H1 (cell line): ENCODE results near the gene CAPS. TPM values are rescaled to one million over a fixed set of nuclear protein-coding genes. Genes with fewer than 3 reads are reported as not detected.

Experiments
- CTCF ChIA-PET: fragments of 300-600 bp; sonication (Branson Sonifier 250); formaldehyde crosslinking; loops from one replicate; lab custom pipeline; 2021; ENCODE audit not compliant: partially characterized antibody; lab: Charles Lee
- POLR2A ChIA-PET: fragments of 300-600 bp; sonication (Branson Sonifier 250); formaldehyde crosslinking; loops from one replicate; lab custom pipeline; 2021; ENCODE audit warnings: inconsistent platforms; ENCODE audit not compliant: partially characterized antibody; lab: Charles Lee
- DNase-seq, 2 experiments: peaks; one replicate each; pipeline versions ENCODE4 v3.0.0 to v3.0.0-alpha.2; 2010 to 2022; ENCODE audit warnings: low spot score in 2 of 2, low read depth in 1 of 2, mixed read lengths in 1 of 2
- FAIRE-seq: peaks from 2 replicates; lab custom pipeline; 2011; peaks lifted over from hg19 to GRCh38; lab: Jason Lieb, UNC
- H2AFZ ChIP-seq: 2 replicates; pipeline ENCODE4 v1.8.1; 2012; ENCODE audit warnings: low read length, inconsistent platforms
- H2AK5ac ChIP-seq: 2 replicates; pipeline ENCODE4 v1.6.1; 2013; ENCODE audit warnings: low read depth, low read length
- H2BK120ac ChIP-seq: replicated peaks from 2 replicates; pipeline ENCODE3; 2013; ENCODE audit warnings: low read depth, low read length, inconsistent platforms
- H2BK12ac ChIP-seq: 2 replicates; pipeline ENCODE4 v1.6.1; 2013; ENCODE audit warnings: low read depth, low read length
- H2BK15ac ChIP-seq: 2 replicates; pipeline ENCODE4 v1.6.1; 2013; ENCODE audit warnings: low read length
- H2BK20ac ChIP-seq: 2 replicates; pipeline ENCODE4 v1.6.1; 2013; ENCODE audit warnings: low read length
- H2BK5ac ChIP-seq: 2 replicates; pipeline ENCODE4 v1.6.1; 2013; ENCODE audit warnings: low read depth, low read length
- H3K14ac ChIP-seq: 2 replicates; pipeline ENCODE4 v1.6.1; 2013; ENCODE audit warnings: inconsistent platforms; ENCODE audit not compliant: insufficient read length
- H3K18ac ChIP-seq: 2 replicates; pipeline ENCODE4 v1.6.1; 2013; ENCODE audit warnings: low read length; ENCODE audit errors: extremely low read depth
- H3K23ac ChIP-seq: 2 replicates; pipeline ENCODE4 v1.6.1; 2013; ENCODE audit warnings: inconsistent platforms; ENCODE audit not compliant: insufficient read length
- H3K23me2 ChIP-seq: 2 replicates; pipeline ENCODE4 v1.6.1; 2013; ENCODE audit warnings: low read depth, low read length
- H3K27ac ChIP-seq: 2 replicates; pipeline ENCODE4 v1.6.1; 2011; ENCODE audit warnings: low read depth, low read length, inconsistent platforms
- H3K27me3 ChIP-seq, 4 experiments: replicated peaks in 1 of 4; 1 replicate in 1 of 4; 2 replicates in 3 of 4; pipeline versions ENCODE4 v1.6.1 to v1.8.1; 2011 to 2013; ENCODE audit warnings: low read length in 3 of 4, mild to moderate bottlenecking in 3 of 4, inconsistent platforms in 2 of 4, mixed read lengths in 2 of 4, moderate library complexity in 1 of 4; ENCODE audit not compliant: control insufficient read depth in 3 of 4, insufficient read depth in 3 of 4; ENCODE audit errors: extremely low read depth in 1 of 4
- H3K36me3 ChIP-seq, 4 experiments: 2 replicates each; pipeline versions ENCODE4 v1.6.1 to v1.8.1; 2011 to 2013; ENCODE audit warnings: mild to moderate bottlenecking in 4 of 4, low read length in 3 of 4, moderate library complexity in 2 of 4, control low read depth in 1 of 4, inconsistent platforms in 1 of 4; ENCODE audit not compliant: insufficient read depth in 4 of 4, control insufficient read depth in 2 of 4
- H3K4ac ChIP-seq: replicated peaks from 2 replicates; pipeline ENCODE3; 2013; ENCODE audit warnings: low read length, low read depth, mixed read lengths, inconsistent platforms; ENCODE audit not compliant: insufficient read length
- H3K4me1 ChIP-seq, 4 experiments: replicated peaks in 1 of 4; 1 replicate in 1 of 4; 2 replicates in 3 of 4; pipeline versions ENCODE4 v1.6.1 to v1.8.1; 2011 to 2013; ENCODE audit warnings: low read length in 3 of 4, inconsistent platforms in 2 of 4, mixed read lengths in 1 of 4; ENCODE audit not compliant: insufficient read depth in 4 of 4, control insufficient read depth in 3 of 4
- H3K4me2 ChIP-seq, 2 experiments: 2 replicates each; pipeline versions ENCODE4 v1.6.1 to v1.8.1; 2011 to 2013; ENCODE audit warnings: low read depth in 2 of 2, low read length in 2 of 2, control low read depth in 1 of 2, inconsistent platforms in 1 of 2, mild to moderate bottlenecking in 1 of 2; ENCODE audit not compliant: insufficient read depth in 1 of 2
- H3K4me3 ChIP-seq, 4 experiments: fragments of 200-600, 300-600 bp in 1 of 4; sonication (generic), shearing (Covaris generic), sonication (Bioruptor Twin) in 1 of 4; 2 replicates each; pipeline versions ENCODE4 v1.5.1 to v1.8.1; 2011 to 2016; ENCODE audit warnings: low read length in 4 of 4, low read depth in 3 of 4, control low read depth in 2 of 4, inconsistent platforms in 2 of 4, mild to moderate bottlenecking in 2 of 4, mixed read lengths in 1 of 4, moderate library complexity in 1 of 4; ENCODE audit not compliant: insufficient read depth in 2 of 4; ENCODE audit errors: extremely low read depth in 1 of 4
- H3K56ac ChIP-seq: replicated peaks from 2 replicates; pipeline ENCODE3; 2013; ENCODE audit warnings: low read depth, mild to moderate bottlenecking, mixed read lengths, low read length, inconsistent platforms; ENCODE audit not compliant: insufficient read length
- H3K79me1 ChIP-seq: 2 replicates; pipeline ENCODE4 v1.6.1; 2013; ENCODE audit warnings: low read depth, low read length, control low read depth
- H3K79me2 ChIP-seq, 2 experiments: 2 replicates each; pipeline versions ENCODE4 v1.6.1 to v1.8.1; 2012 to 2013; ENCODE audit warnings: low read length in 2 of 2, mild to moderate bottlenecking in 2 of 2, inconsistent platforms in 1 of 2; ENCODE audit not compliant: insufficient read depth in 2 of 2, control insufficient read depth in 1 of 2
- H3K9ac ChIP-seq, 4 experiments: replicated peaks in 1 of 4; 1 replicate in 1 of 4; 2 replicates in 3 of 4; pipeline versions ENCODE4 v1.6.1 to v1.8.1; 2011 to 2013; ENCODE audit warnings: low read depth in 3 of 4, low read length in 3 of 4, control low read depth in 2 of 4, mild to moderate bottlenecking in 2 of 4, moderate library complexity in 2 of 4, inconsistent platforms in 1 of 4; ENCODE audit errors: extremely low read depth in 1 of 4
- H3K9me3 ChIP-seq, 2 experiments: 2 replicates each; pipeline versions ENCODE4 v1.6.1 to v1.8.1; 2012 to 2013; ENCODE audit warnings: mild to moderate bottlenecking in 2 of 2, moderate library complexity in 2 of 2, control low read depth in 1 of 2, inconsistent platforms in 1 of 2, low read depth in 1 of 2, low read length in 1 of 2, mixed read lengths in 1 of 2; ENCODE audit not compliant: insufficient read depth in 2 of 2
- H4K20me1 ChIP-seq, 2 experiments: replicated peaks in 1 of 2; 2 replicates each; pipeline versions ENCODE3 to v1.8.1; 2011 to 2013; ENCODE audit warnings: inconsistent platforms in 2 of 2, low read length in 2 of 2, mild to moderate bottlenecking in 1 of 2; ENCODE audit not compliant: insufficient read depth in 2 of 2, control insufficient read depth in 1 of 2
- H4K5ac ChIP-seq: 2 replicates; pipeline ENCODE4 v1.6.1; 2013; ENCODE audit warnings: low read length, low read depth, mixed read lengths, inconsistent platforms; ENCODE audit not compliant: insufficient read length
- H4K8ac ChIP-seq: 2 replicates; pipeline ENCODE4 v1.8.0; 2013; ENCODE audit warnings: mild to moderate bottlenecking, moderate library complexity, low read length, inconsistent platforms; ENCODE audit not compliant: insufficient read depth; ENCODE audit errors: extremely low read depth
- H4K91ac ChIP-seq: replicated peaks from 2 replicates; pipeline ENCODE3; 2013; ENCODE audit warnings: low read length, mixed read lengths, inconsistent platforms; ENCODE audit not compliant: insufficient read length
- EGR1 ChIP-seq: IDR thresholded peaks from 2 replicates; pipeline ENCODE4 v1.6.1; 2011; ENCODE audit warnings: low read depth, low read length, borderline replicate concordance
- EZH2 ChIP-seq: fragments of 200-600 bp; sonication (generic); IDR thresholded peaks from 2 replicates; pipeline ENCODE4 v1.7.1; 2012; ENCODE audit warnings: low read depth, mild to moderate bottlenecking, moderate library complexity, low read length, inconsistent platforms; ENCODE audit not compliant: severe bottlenecking
- KDM1A ChIP-seq: fragments of 200-600, 300-600 bp; sonication (generic); IDR thresholded peaks from 2 replicates; pipeline ENCODE4 v1.7.1; 2016; ENCODE audit warnings: mild to moderate bottlenecking, low read length, borderline replicate concordance
- MAFK ChIP-seq: IDR thresholded peaks from 2 replicates; pipeline ENCODE4 v1.6.1; 2012; ENCODE audit warnings: low read depth, mild to moderate bottlenecking, improper control_type of control experiment, low read length
- POLR2A ChIP-seq, 2 experiments: IDR thresholded peaks; 1 replicate in 1 of 2; 2 replicates in 1 of 2; pipeline ENCODE4 v1.6.1; 2011; ENCODE audit warnings: low read depth in 2 of 2, low read length in 2 of 2, mild to moderate bottlenecking in 2 of 2; ENCODE audit errors: control extremely low read depth in 1 of 2
- RNF2 ChIP-seq: fragments of 200-900, 300-1000 bp; sonication (generic); IDR thresholded peaks from 2 replicates; pipeline ENCODE4 v1.7.1; 2016; ENCODE audit warnings: borderline replicate concordance, low read depth, mild to moderate bottlenecking, antibody characterized with exemption, low read length; ENCODE audit not compliant: poor library complexity, severe bottlenecking; ENCODE audit errors: missing control alignments
- SIN3A ChIP-seq, 2 experiments: IDR thresholded peaks in 1 of 2; conservative IDR thresholded peaks in 1 of 2; 2 replicates each; pipeline ENCODE4 v1.6.1; 2011 to 2012; ENCODE audit warnings: low read length in 2 of 2, improper control_type of control experiment in 1 of 2, low read depth in 1 of 2, mild to moderate bottlenecking in 1 of 2
- SIX5 ChIP-seq: IDR thresholded peaks from 2 replicates; pipeline ENCODE4 v1.6.1; 2011; ENCODE audit warnings: mild to moderate bottlenecking, low read depth, low read length
- SP2 ChIP-seq: IDR thresholded peaks from 2 replicates; pipeline ENCODE4 v1.6.1; 2012; ENCODE audit warnings: mild to moderate bottlenecking, low read length, inconsistent platforms
- WGBS, 2 experiments: shearing (Covaris generic) in 1 of 2; methylation state at CpG; one replicate each; pipeline versions ENCODE4 v1.1.6 to v1.1.7; 2013 to 2015; ENCODE audit warnings: low lambda C conversion rate in 2 of 2, mixed read lengths in 2 of 2, inconsistent platforms in 1 of 2, low coverage in 1 of 2, missing lambda C conversion rate in 1 of 2; ENCODE audit not compliant: insufficient replicate concordance in 2 of 2, insufficient coverage in 1 of 2, insufficient read length in 1 of 2; ENCODE audit errors: extremely low coverage in 1 of 2, missing lambda C conversion rate in 1 of 2; 5-methylcytosine and 5-hydroxymethylcytosine counted together
- polyA plus RNA-seq, 7 experiments: library from polyadenylated mRNA; depleted of rRNA in 3 of 7; stranded (reverse) in 5 of 7; unstranded in 2 of 7; fragments of >200 nt in 5 of 7; fragments of 200-250 nt in 2 of 7; gene quantifications; 1 replicate in 5 of 7; 2 replicates in 1 of 7; 4 replicates in 1 of 7; pipeline versions ENCODE4 v1.2.1 to v1.2.3, GENCODE V29; 2011 to 2013; ENCODE audit warnings: missing spikeins in 2 of 7, mixed read lengths in 2 of 7
- total RNA-seq: library from RNA; stranded (reverse); fragmentation: NEBNext Ultra II Directional; extraction: Animal tissue kit (Norgen Biotek cat#: 25700); gene quantifications from 2 replicates; pipeline ENCODE4 v1.2.1, GENCODE V29; 2021

Gene CAPS
- total and polyA plus RNA-seq, 2 of the 8 experiments (the other 6 are each of a cell fraction or from before 2014, with no cell fraction given), result 2.1 to 2.4 TPM

DNA sequence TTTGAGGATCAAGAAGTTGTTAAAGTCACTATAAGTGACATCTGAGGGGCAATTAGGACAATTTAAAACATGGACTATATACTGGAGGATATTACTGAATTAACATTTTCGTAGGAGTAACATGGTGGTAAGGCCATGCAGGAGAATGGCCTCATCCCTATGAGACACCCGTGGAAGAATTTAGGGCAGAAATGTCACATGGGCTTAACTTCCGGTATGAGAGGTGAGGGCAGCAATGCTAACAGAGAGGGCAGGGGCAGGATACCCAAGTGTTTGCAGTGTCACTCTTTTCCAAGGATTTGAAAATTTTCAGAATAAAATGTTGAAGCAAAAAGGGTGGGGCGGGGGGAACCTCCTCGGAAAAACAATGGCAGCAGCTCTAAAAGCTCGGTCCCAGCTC, 40.2 kb downstream of the CAPS start:
- peaks cover 30 to 48% of the 10 kb centered on the region in 2 experiments for H4K20me1 ChIP-seq
- no peaks in the 10 kb centered on the region; a peak in 1 of 7 replicates for H3K27me3 ChIP-seq
- no peak overlapping the region for H4K5ac ChIP-seq
- H2BK5ac ChIP-seq, result no peak overlapping the region
- H2AK5ac ChIP-seq, result no peak overlapping the region
- peaks cover 9 to 94% of the 10 kb centered on the region in 2 experiments for H3K79me2 ChIP-seq
- H3K27ac ChIP-seq, result no peak overlapping the region
- H3K14ac ChIP-seq, result no peak overlapping the region
- H3K18ac ChIP-seq, result no peak overlapping the region
- no peaks in the 10 kb centered on the region for H3K9me3 ChIP-seq
- H4K8ac ChIP-seq, result no peak overlapping the region
- no peak overlapping the region for H2BK15ac ChIP-seq
- CTCF ChIA-PET, result interaction anchor here (5.8 kb wide), 1 partner anchor 13 kb away, joined by 43 read pairs; no protein-coding TSS in a partner anchor
- FAIRE-seq (no peak), DNase-seq (no peak)
- H3K56ac ChIP-seq, result no peak overlapping the region
- H3K36me3 ChIP-seq, result peaks cover 0 to 3% (median 0%) of the 10 kb centered on the region in 4 experiments; a peak in 1 of 8 replicates
- H2BK120ac ChIP-seq, result no peak overlapping the region
- H3K4me1 ChIP-seq, result peaks cover 34 to 65% (median 49%) of the 10 kb centered on the region in 4 experiments
- no peak overlapping the region for H2AFZ ChIP-seq
- H3K79me1 ChIP-seq, result peaks cover 42% of the 10 kb centered on the region
- H3K23me2 ChIP-seq, result no peaks in the 10 kb centered on the region
- H3K4me2 ChIP-seq, result no peak overlapping the region; a peak in 1 of 4 replicates
- WGBS, 2 experiments, result 69% methylated on average over 6 of the region's 6 CpGs; no CpG with 5 or more reads in 1 of the 2 experiments
- no peak overlapping the region for H3K4ac ChIP-seq
- H2BK20ac ChIP-seq, result no peak overlapping the region
- no peak overlapping the region for H3K23ac ChIP-seq
- no peak overlapping the region for H3K4me3 ChIP-seq
- H3K9ac ChIP-seq, result no peak overlapping the region
- no peak overlapping the region for H2BK12ac ChIP-seq
- no peak overlapping the region for H4K91ac ChIP-seq
- POLR2A ChIA-PET, result interaction anchor here (4.0 kb wide), 1 partner anchor 17 kb away, joined by 13 read pairs; no protein-coding TSS in a partner anchor
- TF ChIP-seq SP2 (no peak), KDM1A (no peak), POLR2A (IDR thresholded peaks at IDR 0.05; ENCODE audit: control extremely low read depth in 1 of 2, low read depth in 2 of 2, low read length in 2 of 2) (no peak), MAFK (no peak), EZH2 (no peak), SIX5 (no peak), SIN3A (conservative IDR thresholded peaks at IDR 0.05 in 1 of 2, IDR thresholded peaks at IDR 0.05 in 1 of 2; ENCODE audit: low read depth in 1 of 2, low read length in 2 of 2) (no peak), RNF2 (no peak), EGR1 (no peak)
